ENCODE results near the gene BNIP3. TPM values are rescaled to one million over a fixed set of nuclear protein-coding genes. Genes with fewer than 3 reads are reported as not detected.

BNIP3 gene
- total RNA-seq, 1 donor from 2014 or later: 29.2 TPM

Other genes with a start within 250 kb of the BNIP3 start
- gene PPP2R2D, start 80.9 kb downstream of the BNIP3 start, total RNA-seq: 28.9 and 29.3 TPM in 2 replicates
- gene JAKMIP3, start 84.0 kb upstream of the BNIP3 start, total RNA-seq: 0.64 and 0.65 TPM in 2 replicates
- gene DPYSL4, start 205.0 kb upstream of the BNIP3 start, total RNA-seq: 33.8 and 34.7 TPM in 2 replicates

Data from osteocyte (in vitro differentiated cells).